Fibroblast of peridontal ligament (primary cell): ENCODE data around the gene ZNF593OS.

ENCODE experiments used
- DNase-seq: peaks from one replicate; pipeline ENCODE4 v3.0.0-alpha.2; 2010; ENCODE audit errors: extremely low read depth

ZNF593OS gene

GRCh38 chr1:26184086-26184485 lies 12.5 kb upstream of the ZNF593OS start:
- no peak for DNase-seq

- no peak for DNase-seq
Observed at GRCh38 chr1:26182383-26182696, 10.7 kb upstream of the ZNF593OS start.

- DNase-seq, result no peak
Observed at GRCh38 chr1:26181586-26182382, 10.2 kb upstream of the ZNF593OS start.

DNA sequence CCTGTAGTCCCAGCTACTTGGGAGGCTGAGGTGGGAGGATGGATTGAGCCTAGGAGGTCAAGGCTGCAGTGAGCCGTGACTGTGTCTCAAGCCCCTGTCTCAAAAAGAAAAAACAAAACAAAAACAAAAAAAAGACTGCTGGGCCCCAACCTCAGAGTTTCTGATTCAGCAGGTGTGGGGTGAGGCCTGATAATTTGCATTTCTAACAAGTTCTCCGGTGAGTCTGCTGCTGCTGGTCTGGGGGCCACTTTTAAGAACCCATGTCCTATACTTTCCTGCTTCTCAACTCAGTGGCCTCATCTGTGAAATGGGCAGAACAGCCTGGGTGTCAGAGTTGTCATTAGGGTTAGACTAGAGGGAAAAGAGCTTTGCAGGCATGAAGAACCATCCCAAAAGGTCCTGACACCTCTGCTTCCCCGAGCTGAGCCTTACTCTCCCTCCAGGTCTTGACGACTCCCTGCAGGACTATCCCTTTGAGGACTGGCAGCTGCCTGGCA lies 8.4 kb upstream of the ZNF593OS start:
- no peak for DNase-seq

DNA sequence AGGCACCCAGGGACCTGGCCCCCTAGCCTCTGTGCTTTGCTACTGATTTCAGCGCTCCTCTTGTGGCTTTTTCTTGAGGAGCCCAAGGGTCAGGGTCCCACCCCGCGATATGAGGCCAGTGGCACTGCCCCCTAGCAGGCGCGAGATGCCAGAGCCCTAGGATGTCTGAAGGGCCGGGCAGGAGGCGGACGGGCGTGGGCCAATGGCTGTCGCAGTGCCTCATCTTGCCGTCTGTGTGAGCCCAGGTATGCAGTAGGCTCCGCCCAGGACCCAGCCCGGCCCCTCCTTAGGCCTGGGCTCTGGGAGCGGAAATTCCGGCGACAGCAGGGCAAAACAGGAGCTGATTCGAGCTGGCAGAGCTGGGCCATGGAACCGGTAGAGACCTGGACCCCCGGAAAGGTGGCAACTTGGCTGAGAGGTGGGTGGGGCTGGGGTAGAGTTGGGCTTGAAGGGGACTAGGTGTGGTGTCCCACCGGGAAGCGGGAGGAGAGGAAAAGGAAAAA lies 5.6 kb upstream of the ZNF593OS start, which contains the start of gene CNKSR1:
CNKSR1 (plus strand) TSS at position 310 of the 503 bp plus-strand sequence; CDS start at position 367, 57 bp downstream.
- no peak for DNase-seq

DNA sequence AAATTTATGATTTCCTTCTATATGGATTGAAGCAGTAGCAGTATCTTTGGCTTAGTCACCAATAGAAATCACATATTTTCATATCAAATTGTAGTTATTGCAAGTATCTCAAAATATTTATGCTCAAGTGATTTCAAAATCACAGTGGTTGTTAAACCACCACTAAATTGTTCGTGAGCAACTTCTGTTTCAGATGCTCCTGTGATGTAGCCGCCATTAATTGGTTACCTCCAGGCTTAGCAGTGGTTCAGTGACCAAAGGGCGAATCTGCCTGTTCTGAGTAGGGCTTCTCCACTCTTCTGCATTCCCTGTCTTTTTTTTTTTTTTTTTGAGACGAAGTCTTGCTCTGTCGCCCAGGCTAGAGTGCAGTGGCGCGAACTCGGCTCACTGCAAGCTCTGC lies 3.7 kb upstream of the ZNF593OS start:
- DNase-seq, result no peak

- DNase-seq, result no peak
Observed at GRCh38 chr1:26170472-26170821, 1.2 kb downstream of the ZNF593OS start.

DNA sequence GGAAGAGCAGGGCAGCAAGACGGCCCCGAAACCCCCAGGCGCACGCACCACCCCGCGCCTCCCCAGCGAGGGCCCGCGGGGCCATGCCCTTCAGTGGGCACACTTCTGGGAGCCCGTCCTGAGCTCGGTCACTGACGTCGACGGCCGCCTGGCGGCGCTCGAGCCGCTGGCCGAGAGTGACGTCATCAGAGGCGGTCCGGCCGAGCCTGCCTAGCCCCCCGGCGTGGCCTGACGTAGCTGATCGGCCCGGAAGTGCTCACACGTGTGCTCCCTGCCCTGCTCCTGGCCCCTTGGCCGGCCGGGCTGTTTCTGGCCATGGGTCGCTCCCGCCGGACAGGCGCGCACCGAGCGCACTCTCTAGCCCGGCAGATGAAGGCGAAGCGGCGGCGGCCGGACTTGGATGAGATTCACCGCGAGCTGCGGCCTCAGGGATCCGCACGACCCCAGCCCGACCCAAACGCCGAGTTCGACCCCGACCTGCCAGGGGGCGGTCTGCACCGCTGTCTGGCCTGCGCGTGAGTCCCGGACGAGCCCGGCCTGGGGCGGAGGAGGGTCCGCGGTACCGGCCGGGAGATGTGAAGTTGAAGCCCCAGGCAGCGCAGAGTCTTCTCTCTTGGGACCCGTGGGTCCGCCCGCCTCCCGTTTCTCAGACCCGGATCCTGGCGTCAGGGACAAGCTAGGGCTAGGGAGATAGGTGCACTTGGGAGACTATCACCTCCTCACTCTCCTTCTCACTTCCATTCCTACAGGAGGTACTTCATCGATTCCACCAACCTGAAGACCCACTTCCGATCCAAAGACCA lies 1.8 kb downstream of the ZNF593OS start, which contains the start of gene ZNF593:
ZNF593 (plus strand) TSS at position 240 of the 803 bp plus-strand sequence; CDS start at position 316, 76 bp downstream.
- DNase-seq, result peak; percentile 85

DNA sequence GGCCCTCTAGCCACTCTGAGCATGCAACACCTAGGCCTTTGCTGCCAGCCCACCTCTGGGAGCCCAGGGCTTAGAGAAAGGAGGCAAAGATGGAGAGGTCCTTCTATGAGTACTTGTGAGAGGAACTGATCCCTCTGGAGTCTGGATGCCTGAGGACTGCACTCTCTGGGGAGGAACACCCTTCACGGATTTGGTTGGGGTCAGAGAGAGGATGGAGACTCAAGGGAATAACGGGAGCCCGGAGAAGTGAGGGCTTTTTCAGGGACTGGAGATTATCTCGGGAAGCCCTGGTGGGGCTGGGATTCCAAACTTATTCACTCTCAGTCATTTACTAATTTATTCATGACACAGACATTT lies 2.5 kb downstream of the ZNF593OS start:
- DNase-seq, result no peak

DNA sequence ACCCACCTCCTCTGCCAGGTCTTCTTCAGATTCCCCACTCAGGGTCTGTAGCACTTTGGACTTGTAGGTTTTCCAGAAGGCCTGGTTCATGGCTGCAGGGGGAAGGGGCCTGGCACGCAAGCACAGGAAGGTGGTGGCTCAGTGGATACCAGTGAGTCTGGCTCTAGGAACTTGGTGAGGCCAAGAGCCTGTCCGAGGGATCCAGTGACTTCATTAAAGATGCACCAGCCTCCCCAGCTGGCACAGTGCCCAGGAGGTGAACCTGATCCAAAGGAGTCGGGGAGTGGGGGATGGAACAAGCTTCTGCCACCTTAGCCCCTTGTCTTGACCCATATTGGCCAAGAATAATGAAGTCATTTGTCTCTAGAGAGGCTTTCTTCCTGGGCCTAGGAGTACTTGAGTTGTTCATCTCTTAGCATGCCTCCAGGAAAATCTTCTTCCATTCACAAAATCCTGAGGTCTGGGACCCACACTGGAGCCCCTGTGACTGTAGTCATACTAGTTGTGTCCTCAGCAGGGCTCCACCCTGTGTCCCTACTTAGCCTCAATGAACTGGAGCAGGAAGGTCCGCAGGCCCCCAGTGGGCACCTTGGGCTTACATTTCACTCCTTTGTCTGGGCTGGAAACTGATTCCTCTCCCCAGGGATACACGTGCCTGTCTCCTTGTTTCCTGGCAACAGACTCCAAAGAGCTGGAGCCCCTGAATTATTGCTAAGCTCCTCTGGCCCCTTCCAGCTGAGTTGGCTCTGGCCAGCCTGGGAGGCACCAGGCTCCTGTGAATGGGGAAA lies 3.0 kb downstream of the ZNF593OS start, which contains the start of gene C1orf232:
C1orf232 (minus strand) TSS at position 554 of the 788 bp plus-strand sequence; CDS start at position 90, 464 bp downstream.
- no peak for DNase-seq

- DNase-seq, result no peak
Observed at GRCh38 chr1:26166719-26167281, 4.8 kb downstream of the ZNF593OS start.

- DNase-seq, result peak; percentile 14
Observed at GRCh38 chr1:26164861-26165842, 6.5 kb downstream of the ZNF593OS start.

GRCh38 chr1:26164036-26164860 lies 7.4 kb downstream of the ZNF593OS start:
- DNase-seq, result no peak

GRCh38 chr1:26163684-26164035 lies 8.0 kb downstream of the ZNF593OS start:
- DNase-seq, result no peak

DNA sequence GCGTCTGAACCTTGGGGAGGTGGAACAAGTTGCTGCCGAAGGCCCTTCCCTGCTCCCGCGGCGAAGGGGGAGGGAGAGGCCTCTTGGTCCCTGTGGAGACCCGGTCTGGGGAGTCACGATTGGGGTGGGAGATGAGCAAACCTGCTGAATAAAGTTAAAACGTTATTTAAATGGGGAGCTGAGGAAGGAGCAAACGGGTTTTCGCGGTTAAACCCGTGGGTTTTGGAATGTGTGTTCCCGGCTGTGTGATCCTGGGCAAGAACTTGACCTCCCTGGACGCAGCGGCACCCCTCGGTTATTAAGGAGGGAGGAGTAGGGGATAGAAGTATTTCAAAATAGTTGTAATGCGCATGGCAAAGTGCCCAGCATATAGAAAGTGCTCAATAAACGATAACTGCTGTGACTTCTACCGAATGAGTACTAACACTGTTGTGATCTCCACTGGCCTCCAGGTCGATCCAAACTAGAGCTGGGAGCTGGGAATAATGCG lies 9.4 kb downstream of the ZNF593OS start:
- peak; percentile 7 for DNase-seq

GRCh38 chr1:26161415-26162219 lies 10.0 kb downstream of the ZNF593OS start:
- peak; percentile 21 for DNase-seq

GRCh38 chr1:26160527-26161414 lies 10.9 kb downstream of the ZNF593OS start:
- DNase-seq, result no peak

GRCh38 chr1:26159743-26160039 lies 11.9 kb downstream of the ZNF593OS start:
- no peak for DNase-seq
